HCT116 (cell line): ENCODE results near the gene CYP4F8. TPM values are rescaled to one million over a fixed set of nuclear protein-coding genes. Genes with fewer than 3 reads are reported as not detected.

Source experiments
- ATAC-seq: fragments of 200-7000 bp; cut with Tn5 transposase; 2 replicates; pipeline ENCODE4 v1.9.1; 2020; ENCODE audit warnings: mild to moderate bottlenecking, moderate library complexity
- BruUV-seq: library from RNA; stranded (reverse); fragments of 400-500 nt; replicated peaks from 2 replicates; lab custom pipeline; 2021; lab: Mats Ljungman, UMichigan
- CTCF ChIA-PET: fragments of 300-600 bp; sonication (Branson Sonifier 250); formaldehyde crosslinking; loops from one replicate; lab custom pipeline; 2021; ENCODE audit warnings: antibody characterized with exemption; lab: Charles Lee
- POLR2A ChIA-PET: fragments of 300-600, 350-600 bp; sonication (Branson Sonifier 250); formaldehyde crosslinking; loops from one replicate; lab custom pipeline; 2021; ENCODE audit warnings: antibody characterized with exemption; lab: Charles Lee
- RAD21 ChIA-PET, 2 experiments: fragments of 300-600 bp; sonication (Branson Sonifier 250); formaldehyde crosslinking; loops; one replicate each; lab custom pipeline; 2023; ENCODE audit warnings: low total read pairs in 2 of 2; ENCODE audit not compliant: uncharacterized antibody in 2 of 2, unreplicated experiment in 2 of 2, low non-redundant PET in 1 of 2; lab: Charles Lee
- DNase-seq: peaks from one replicate; pipeline ENCODE4 v3.0.0-alpha.2; 2010; ENCODE audit warnings: low read depth, low spot score
- H2AFZ ChIP-seq: fragments of 200-600 bp; shearing (Covaris generic), sonication (generic); 2 replicates; pipeline ENCODE4 v1.6.1; 2017; ENCODE audit warnings: low read depth, mixed run types, mixed read lengths, antibody characterized with exemption, low read length; ENCODE audit not compliant: poor library complexity, severe bottlenecking
- H3K27ac ChIP-seq: 2 replicates; pipeline ENCODE4 v1.5.1; 2012; ENCODE audit warnings: low read depth, low read length
- H3K27me3 ChIP-seq: fragments of 200-600 bp; sonication (generic); 2 replicates; pipeline ENCODE4 v1.6.1; 2016; ENCODE audit warnings: mixed run types, low read length, mixed read lengths; ENCODE audit not compliant: insufficient read depth
- H3K36me3 ChIP-seq, 2 experiments: fragments of 200-500 bp in 1 of 2; fragments of 200-600 bp in 1 of 2; sonication (Bioruptor generic) in 1 of 2; sonication (generic) in 1 of 2; 2 replicates each; pipeline versions ENCODE4 v1.5.1 to v1.6.1; 2014 to 2016; ENCODE audit warnings: low read length in 2 of 2, inconsistent platforms in 1 of 2, mixed read lengths in 1 of 2, mixed run types in 1 of 2; ENCODE audit not compliant: insufficient read depth in 2 of 2, control insufficient read depth in 1 of 2
- H3K4me1 ChIP-seq, 2 experiments: fragments of 200-600 bp in 1 of 2; sonication (generic) in 1 of 2; 2 replicates each; pipeline versions ENCODE4 v1.5.1 to v1.6.1; 2012 to 2017; ENCODE audit warnings: low read length in 2 of 2, inconsistent platforms in 1 of 2, mild to moderate bottlenecking in 1 of 2, mixed read lengths in 1 of 2, mixed run types in 1 of 2, moderate library complexity in 1 of 2; ENCODE audit not compliant: insufficient read depth in 2 of 2, control insufficient read depth in 1 of 2
- H3K4me2 ChIP-seq: fragments of 200-600 bp; sonication (generic); 2 replicates; pipeline ENCODE4 v1.6.1; 2017; ENCODE audit warnings: mixed run types, low read length, mixed read lengths
- H3K4me3 ChIP-seq, 2 experiments: fragments of 200-600 bp in 1 of 2; sonication (generic) in 1 of 2; replicated peaks in 1 of 2; 2 replicates each; pipeline ENCODE4 v1.5.1; 2011 to 2016; ENCODE audit warnings: low read length in 2 of 2, control low read depth in 1 of 2, low read depth in 1 of 2, mild to moderate bottlenecking in 1 of 2, mixed read lengths in 1 of 2, mixed run types in 1 of 2
- H3K79me2 ChIP-seq: fragments of 200-600 bp; sonication (generic); 2 replicates; pipeline ENCODE4 v1.6.1; 2017; ENCODE audit warnings: mild to moderate bottlenecking, mixed run types, low read length, moderate library complexity, mixed read lengths; ENCODE audit not compliant: insufficient read depth
- H3K9ac ChIP-seq: fragments of 200-600 bp; sonication (generic); 2 replicates; pipeline ENCODE4 v1.6.1; 2016; ENCODE audit warnings: low read length, mixed read lengths
- H3K9me2 ChIP-seq: fragments of 200-600 bp; sonication (generic), shearing (Covaris generic); 2 replicates; pipeline ENCODE4 v1.6.1; 2017; ENCODE audit warnings: mixed run types, mild to moderate bottlenecking, moderate library complexity; ENCODE audit not compliant: insufficient read depth
- H3K9me3 ChIP-seq, 2 experiments: fragments of 200-500 bp in 1 of 2; fragments of 200-600 bp in 1 of 2; sonication (Bioruptor generic) in 1 of 2; sonication (generic) in 1 of 2; 2 replicates each; pipeline ENCODE4 v1.6.1; 2014 to 2017; ENCODE audit warnings: low read length in 2 of 2, mixed read lengths in 2 of 2, inconsistent platforms in 1 of 2, low read depth in 1 of 2, mild to moderate bottlenecking in 1 of 2, mixed run types in 1 of 2, moderate library complexity in 1 of 2; ENCODE audit not compliant: control insufficient read depth in 1 of 2, insufficient read depth in 1 of 2
- H4K20me1 ChIP-seq: fragments of 200-600 bp; sonication (generic), shearing (Covaris generic); 2 replicates; pipeline ENCODE4 v1.6.1; 2017; ENCODE audit warnings: mixed run types, mild to moderate bottlenecking, moderate library complexity; ENCODE audit not compliant: insufficient read depth
- MAX ChIP-seq: IDR thresholded peaks from 2 replicates; pipeline ENCODE4 v1.6.1; 2012
- POLR2AphosphoS5 ChIP-seq: IDR thresholded peaks from 2 replicates; pipeline ENCODE4 v1.6.1; 2011; ENCODE audit warnings: mild to moderate bottlenecking, low read depth, low read length, moderate library complexity
- REST ChIP-seq: IDR thresholded peaks from 2 replicates; pipeline ENCODE4 v1.6.1; 2012; ENCODE audit warnings: low read depth
- SP1 ChIP-seq: IDR thresholded peaks from 2 replicates; pipeline ENCODE4 v1.6.1; 2012; ENCODE audit warnings: low read depth
- intact Hi-C: fragments of 100-400 bp; cut with micrococcal nuclease; formaldehyde crosslinking; loops from 2 replicates; pipeline ENCODE4 v1.10.0; 2022
- total RNA-seq: library from RNA; stranded (reverse); gene quantifications from one replicate; pipeline ENCODE4 v1.2.1, GENCODE V29; 2021; ENCODE audit not compliant: unreplicated experiment

CYP4F8 gene
- total RNA-seq, 1 experiment from 2014 or later, result not detected

DNA sequence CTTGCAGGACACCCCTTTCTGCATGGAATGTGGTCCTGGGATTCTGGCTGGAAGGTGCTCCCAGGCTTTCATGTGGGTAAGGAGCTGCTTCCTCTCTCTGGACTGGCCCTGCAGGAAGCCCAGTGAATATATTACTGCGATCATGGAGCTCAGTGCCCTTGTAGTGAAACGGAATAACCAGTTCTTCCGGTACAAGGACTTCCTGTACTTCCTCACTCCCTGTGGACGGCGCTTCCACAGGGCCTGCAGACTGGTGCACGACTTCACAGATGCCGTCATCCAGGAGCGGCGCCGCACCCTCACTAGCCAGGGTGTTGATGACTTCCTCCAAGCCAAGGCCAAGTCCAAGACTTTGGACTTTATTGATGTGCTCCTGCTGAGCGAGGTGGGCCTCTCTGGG lies 8.0 kb downstream of the CYP4F8 start:
- peaks cover 3 to 11% of the 10 kb centered on the region in 2 experiments; a peak in 1 of 4 replicates for H3K4me1 ChIP-seq
- no peak overlapping the region for H2AFZ ChIP-seq
- RAD21 ChIA-PET, result no interaction called here
- no peak overlapping the region for H3K9ac ChIP-seq
- 0 out of 2 replicates have a peak, but pooled peaks cover 8% of the 10 kb centered on the region for H3K27me3 ChIP-seq
- POLR2A ChIA-PET, result no interaction called here
- no peaks in the 10 kb centered on the region for H4K20me1 ChIP-seq
- intact Hi-C loops, result no loop called here
- ATAC-seq (peak; percentile 53; the same call in 1 of the 2 replicates), DNase-seq (no peak)
- H3K79me2 ChIP-seq, result no peaks in the 10 kb centered on the region
- no peak overlapping the region for H3K27ac ChIP-seq
- no peak overlapping the region for H3K4me3 ChIP-seq
- TF ChIP-seq POLR2AphosphoS5 (no peak), SP1 (peak; percentile 31; the same call in 1 of the 2 replicates), MAX (peak; percentile 11; the same call in 1 of the 2 replicates)
- TF ChIP-seq, all 23 proteins: peak for 2
- no peaks in the 10 kb centered on the region for H3K9me2 ChIP-seq
- no TSS peak for BruUV-seq
- H3K36me3 ChIP-seq, result no peaks in the 10 kb centered on the region
- H3K9me3 ChIP-seq, result no peaks in the 10 kb centered on the region
- CTCF ChIA-PET, result no interaction called here
- H3K4me2 ChIP-seq, result peak overlapping the region; percentile 28

GRCh38 chr19:15623711-15624318 lies 8.8 kb downstream of the CYP4F8 start:
- H3K27me3 ChIP-seq, result 0 out of 2 replicates have a peak, but pooled peaks cover 7% of the 10 kb centered on the region
- CTCF ChIA-PET, result no interaction called here
- H3K9me2 ChIP-seq, result no peaks in the 10 kb centered on the region
- H3K27ac ChIP-seq, result no peak overlapping the region
- H3K79me2 ChIP-seq, result no peaks in the 10 kb centered on the region
- intact Hi-C loops, result no loop called here
- TF ChIP-seq REST, result peak; percentile 96
- no peak for TF ChIP-seq MAX
- DNase-seq (no peak), ATAC-seq (no peak)
- no peak overlapping the region for H3K4me2 ChIP-seq
- POLR2A ChIA-PET, result no interaction called here
- no peaks in the 10 kb centered on the region for H4K20me1 ChIP-seq
- H3K36me3 ChIP-seq, result no peaks in the 10 kb centered on the region
- H3K4me1 ChIP-seq, result peaks cover 3 to 11% of the 10 kb centered on the region in 2 experiments; a peak in 1 of 4 replicates
- H3K9me3 ChIP-seq, result no peaks in the 10 kb centered on the region
- RAD21 ChIA-PET, result no interaction called here
- no TSS peak for BruUV-seq
- H2AFZ ChIP-seq, result no peak overlapping the region
- no peak overlapping the region for H3K9ac ChIP-seq
- no peak overlapping the region for H3K4me3 ChIP-seq
